Measurements from ENCODE around the gene S1PR2.
A peak's percentile ranks its signal among the peaks of the same experiment; 100 is the strongest.

Gene S1PR2

GRCh38 chr19:10230861-10231611 is at the start of gene S1PR2:
TSS of gene S1PR2 (minus strand) at chr19:10231331. CDS start at chr19:10224905, 6,426 bp downstream.
- peak; percentile 56 for DNase-seq

DNA sequence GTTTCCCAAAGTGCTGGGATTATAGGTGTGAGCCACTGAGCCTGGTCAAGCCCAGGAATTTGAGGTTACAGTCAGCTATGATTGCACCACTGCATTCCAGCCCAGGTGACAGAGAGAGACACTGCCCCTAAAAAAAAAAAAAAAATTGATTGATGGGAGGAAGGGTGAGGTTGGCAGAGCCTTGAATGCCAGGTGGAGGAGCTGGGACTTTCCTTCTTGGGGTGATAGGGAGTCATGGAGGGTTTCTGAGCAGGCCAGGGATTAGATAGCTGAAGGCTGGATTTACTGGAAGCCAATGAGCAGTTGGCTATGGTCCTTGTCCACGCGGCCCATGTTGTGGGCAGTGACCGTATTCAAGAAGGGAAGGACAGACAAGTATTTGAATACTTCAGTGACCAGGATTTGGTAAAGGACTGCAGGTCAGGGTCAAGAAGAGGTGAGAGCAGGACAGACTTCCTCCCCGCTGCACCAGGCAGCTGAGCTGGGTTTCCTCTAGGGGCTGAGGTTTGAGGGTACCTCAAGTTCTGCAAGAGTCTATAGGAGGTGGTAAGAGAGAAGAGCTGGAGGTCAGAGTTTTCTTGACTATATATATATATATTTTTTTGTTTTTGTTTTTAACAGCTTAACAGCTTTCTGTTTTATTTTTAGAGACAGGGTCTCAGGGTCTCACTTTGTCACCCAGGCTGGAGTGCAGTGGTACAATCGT is 48.8 kb upstream of the S1PR2 start:
- no peak for DNase-seq

- DNase-seq, result no peak
Observed at GRCh38 chr19:10278935-10279334, 47.8 kb upstream of the S1PR2 start.

DNA sequence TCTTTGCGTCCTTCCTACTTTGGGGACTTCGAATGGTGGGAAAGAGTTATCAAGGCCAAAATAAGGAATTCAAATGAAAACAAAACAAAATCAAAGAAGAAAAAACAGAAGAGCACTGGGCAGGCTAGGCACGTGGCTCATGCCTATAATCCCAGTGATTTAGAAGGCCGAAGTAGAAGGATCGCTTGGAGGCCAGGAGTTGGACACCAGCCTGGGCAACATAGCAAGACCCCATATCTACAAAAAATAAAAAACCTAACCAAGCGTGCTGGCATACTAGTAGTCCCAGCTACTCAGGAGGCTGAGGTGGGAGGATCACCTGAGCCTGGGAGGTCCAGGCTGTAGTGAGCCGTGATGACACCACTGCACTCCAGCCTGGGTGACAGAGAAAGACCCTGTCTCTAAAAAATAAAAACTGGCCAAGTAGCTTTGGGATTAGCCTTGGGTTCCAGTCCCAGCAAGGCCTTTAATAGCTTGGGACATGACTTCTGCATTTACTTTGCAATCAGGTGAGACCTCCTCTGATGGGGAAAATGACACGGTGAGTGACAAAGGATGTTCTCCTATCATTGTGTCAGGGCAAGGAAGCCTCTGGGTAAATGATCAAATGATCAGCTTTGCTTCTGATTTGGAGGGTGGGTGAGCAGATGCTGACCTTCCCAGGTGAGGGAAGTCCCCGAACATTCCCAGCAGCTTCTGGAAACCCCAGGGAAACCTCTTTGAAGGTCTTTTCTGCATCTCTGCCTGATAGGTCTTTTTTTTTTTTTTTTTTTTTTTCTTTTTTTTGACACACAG is 46.9 kb upstream of the S1PR2 start:
- no peak for DNase-seq

- DNase-seq, result no peak
Observed at GRCh38 chr19:10274589-10274988, 43.5 kb upstream of the S1PR2 start.

- DNase-seq, result no peak
Observed at GRCh38 chr19:10271543-10272086, 40.5 kb upstream of the S1PR2 start.

- peak; percentile 4 for DNase-seq
Observed at GRCh38 chr19:10270616-10271394, 39.7 kb upstream of the S1PR2 start, which contains the start of gene ICAM1. TSS of gene ICAM1 (plus strand) at chr19:10271120. CDS start at chr19:10271160, 40 bp downstream.

DNA sequence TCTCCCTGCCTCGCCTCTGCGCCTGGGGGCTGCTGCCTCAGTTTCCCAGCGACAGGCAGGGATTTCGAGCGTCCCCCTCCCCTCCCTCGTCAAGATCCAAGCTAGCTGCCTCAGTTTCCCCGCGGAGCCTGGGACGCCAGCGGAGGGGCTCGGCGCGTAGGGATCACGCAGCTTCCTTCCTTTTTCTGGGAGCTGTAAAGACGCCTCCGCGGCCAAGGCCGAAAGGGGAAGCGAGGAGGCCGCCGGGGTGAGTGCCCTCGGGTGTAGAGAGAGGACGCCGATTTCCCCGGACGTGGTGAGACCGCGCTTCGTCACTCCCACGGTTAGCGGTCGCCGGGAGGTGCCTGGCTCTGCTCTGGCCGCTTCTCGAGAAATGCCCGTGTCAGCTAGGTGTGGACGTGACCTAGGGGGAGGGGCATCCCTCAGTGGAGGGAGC is 39.1 kb upstream of the S1PR2 start:
- DNase-seq, result no peak

- DNase-seq, result peak; percentile 54
Observed at GRCh38 chr19:10269333-10270179, 38.4 kb upstream of the S1PR2 start.

GRCh38 chr19:10268071-10268470 is 36.9 kb upstream of the S1PR2 start:
- DNase-seq, result no peak

DNA sequence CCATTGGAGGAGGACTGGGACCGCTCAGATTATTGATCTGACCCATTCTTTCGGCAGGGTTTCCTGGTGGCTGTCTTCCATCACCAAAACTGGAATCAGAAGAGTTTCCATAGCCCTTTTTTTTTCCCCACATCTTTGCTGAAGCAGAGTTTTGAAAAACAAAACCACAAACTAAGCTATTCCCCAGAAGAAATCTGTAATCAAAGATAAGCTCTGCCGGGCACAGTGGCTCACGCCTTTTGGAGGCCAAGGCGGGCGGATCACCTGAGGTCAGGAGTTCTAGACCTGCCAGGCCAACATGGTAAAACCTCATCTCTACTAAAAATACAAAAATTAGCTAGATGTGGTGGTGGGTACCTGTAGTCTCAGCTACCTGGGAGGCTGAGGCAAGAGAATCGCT is 35.6 kb upstream of the S1PR2 start:
- no peak for DNase-seq

GRCh38 chr19:10262771-10263170 is 31.6 kb upstream of the S1PR2 start:
- no peak for DNase-seq

DNA sequence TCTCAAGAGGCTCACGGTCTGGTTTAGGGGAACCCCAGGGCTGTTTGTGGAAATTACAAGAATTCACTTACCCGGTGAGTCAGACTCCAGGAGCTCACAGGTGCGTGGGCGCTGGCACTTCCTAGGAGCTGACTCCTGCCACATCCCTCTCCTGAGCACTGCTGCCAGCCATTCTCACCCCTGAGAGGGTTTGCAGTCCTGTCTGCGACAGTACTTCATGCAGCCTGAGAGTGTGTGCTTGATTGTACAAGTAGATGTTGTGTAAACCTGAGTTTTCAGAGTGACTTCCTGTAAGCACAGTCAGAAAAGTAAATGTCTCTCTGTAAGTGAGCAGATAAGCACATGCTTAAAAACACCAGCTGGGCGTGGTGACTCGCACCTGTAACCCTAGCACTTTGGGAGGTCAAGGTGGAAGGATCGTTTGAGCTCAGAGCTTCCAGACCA is 29.0 kb upstream of the S1PR2 start:
- DNase-seq, result no peak

- peak; percentile 86 for DNase-seq
Observed at GRCh38 chr19:10259162-10259905, 28.2 kb upstream of the S1PR2 start.

DNA sequence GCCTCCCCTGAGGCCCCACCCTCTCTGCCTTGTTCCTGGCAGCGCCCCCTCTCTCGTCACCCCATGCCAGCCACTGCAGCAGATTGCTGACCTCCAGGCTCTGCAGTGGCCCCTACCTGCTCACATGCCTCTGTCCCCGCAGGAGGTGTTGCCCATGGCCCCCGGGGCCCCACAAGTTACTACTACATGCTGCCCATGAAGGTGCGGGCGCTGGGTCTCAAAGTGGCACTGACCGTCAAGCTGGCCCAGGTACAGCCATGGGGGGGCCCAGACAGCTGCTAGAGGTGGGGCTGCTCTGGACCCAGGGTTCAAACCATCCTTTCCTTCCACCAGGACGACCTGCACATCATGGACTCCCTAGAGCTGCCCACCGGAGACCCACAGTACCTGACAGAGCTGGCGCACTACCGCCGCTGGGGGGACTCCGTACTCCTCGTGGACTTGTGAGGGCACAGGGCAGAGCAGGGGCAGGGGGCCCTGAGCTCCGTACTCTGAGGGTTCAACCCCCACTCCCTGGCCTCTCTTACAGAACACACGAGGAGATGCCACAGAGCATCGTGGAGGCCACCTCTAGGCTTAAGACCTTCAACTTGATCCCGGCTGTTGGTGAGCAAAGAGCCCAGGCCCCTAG is 27.1 kb upstream of the S1PR2 start:
- DNase-seq, result no peak

DNA sequence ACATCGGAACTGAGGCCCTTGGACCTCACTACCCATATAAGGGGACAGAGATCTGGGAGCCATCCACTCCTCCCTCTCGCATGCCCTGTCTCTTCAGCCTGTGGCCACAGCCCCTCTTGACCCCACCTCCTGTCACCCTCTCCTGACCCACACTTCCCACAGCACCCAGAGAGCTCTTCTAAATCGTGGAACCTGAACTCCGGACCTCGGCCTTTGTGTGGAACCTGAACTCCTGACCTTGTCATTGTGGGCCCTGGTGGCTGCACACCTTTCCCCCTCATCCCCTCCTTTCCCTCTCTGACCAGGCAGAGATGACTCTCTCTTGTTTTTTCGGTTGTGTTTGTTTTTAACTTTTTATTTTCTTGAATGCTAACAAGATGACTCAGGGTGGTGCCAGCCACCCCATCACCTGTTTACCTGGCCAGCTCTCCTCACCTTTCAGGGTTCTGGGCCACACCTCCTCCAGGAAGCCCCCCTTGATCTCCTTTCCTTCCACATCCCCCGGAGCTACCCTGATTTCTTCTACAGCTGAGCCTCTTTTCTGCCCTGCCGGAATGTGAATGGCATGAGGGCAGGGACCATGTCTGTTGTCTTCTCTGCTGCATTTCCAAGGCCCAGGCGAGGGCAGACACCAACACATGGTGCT is 26.0 kb upstream of the S1PR2 start:
- no peak for DNase-seq

- DNase-seq, result no peak
Observed at GRCh38 chr19:10256551-10256950, 25.4 kb upstream of the S1PR2 start.

- DNase-seq, result no peak
Observed at GRCh38 chr19:10255358-10255757, 24.2 kb upstream of the S1PR2 start.

DNA sequence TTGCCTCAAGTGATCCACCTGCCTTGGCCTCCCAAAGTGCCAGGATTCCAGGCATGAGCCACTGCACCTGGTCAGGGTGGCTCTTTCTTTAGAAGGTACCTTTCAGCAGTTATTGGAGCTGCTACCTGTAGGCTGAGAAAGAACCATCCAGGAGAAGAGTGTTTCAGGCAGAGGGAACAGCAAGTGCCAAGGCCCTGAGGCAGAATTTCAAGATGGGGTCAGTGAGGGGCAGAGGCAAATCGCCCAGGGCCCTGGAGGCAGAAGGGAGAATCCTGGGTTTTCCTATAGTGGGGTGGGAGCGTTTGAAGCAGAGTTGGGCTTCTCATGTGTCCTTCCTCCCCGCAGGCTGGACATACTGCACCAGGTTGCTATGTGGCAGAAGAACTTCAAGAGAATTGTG is 23.1 kb upstream of the S1PR2 start:
- no peak for DNase-seq

DNA sequence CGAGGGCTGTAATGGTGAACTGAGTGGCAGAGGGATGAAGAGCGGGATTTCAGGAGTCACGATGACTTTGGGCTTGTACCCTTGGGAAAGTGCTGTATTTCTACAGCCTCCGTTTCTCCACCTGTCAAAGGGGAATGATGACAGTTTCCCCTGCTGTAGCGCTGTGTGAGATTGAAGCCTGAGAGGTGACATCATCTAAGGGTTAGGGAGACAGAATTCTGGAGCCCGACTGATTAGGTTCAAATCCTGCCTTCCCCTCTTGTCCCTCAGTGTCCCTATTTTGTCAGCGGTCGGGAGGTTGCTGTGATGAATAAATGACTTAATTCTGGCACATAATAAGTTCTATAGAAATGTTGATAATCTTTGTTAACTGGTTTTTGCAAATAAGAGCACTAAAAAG is 21.6 kb upstream of the S1PR2 start:
- DNase-seq, result no peak
